ENCODE results near the gene MCIDAS. TPM values are rescaled to one million over a fixed set of nuclear protein-coding genes. Genes with fewer than 3 reads are reported as not detected.

Gene MCIDAS
- total and polyA plus RNA-seq, 2 of the 4 experiments (the other 2 are of a cell fraction), result not detected

DNA sequence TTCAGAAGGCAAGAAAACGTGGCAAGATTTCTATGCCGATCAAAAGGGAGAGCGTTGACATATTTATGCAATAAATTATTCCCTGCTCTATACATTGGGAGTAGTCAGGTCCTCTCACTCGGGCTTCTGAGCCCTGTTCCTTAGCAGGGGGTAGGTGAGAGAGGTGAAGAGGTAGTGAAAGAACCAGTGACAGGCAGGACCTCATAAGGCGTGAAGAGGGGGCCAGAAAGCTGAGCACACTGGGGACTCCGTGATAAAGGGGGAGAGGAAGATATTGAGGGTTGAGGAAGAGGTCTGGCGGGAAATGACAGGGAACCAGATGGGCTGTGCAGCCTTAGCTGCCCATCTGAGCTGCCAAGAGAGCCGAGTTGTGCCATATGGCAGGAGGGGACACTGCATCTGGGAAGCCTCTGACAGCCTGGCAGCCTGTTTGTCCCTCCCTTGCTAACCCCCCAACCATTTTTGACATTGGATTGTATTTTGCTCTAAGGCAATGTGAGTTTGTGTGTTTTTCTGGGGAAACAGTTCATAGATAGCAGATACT lies 53.4 kb downstream of the MCIDAS start:
- Histone ChIP-seq H4K20me1 (ENCODE audit: insufficient read depth, low read length) (peaks cover 6% of the 10 kb centered on the region; the same call in 1 of the 2 replicates), H4K8ac (ENCODE audit: low read depth in 2 of 2, low read length in 2 of 2) (no peak overlapping the region), H3K23ac (ENCODE audit: low read depth, low read length) (peak overlapping the region; percentile 52), H3K18ac (ENCODE audit: low read depth, low read length) (no peak overlapping the region), H3K9me3 (ENCODE audit: control insufficient read depth, insufficient read depth, low read length) (peaks cover 2% of the 10 kb centered on the region; the same call in 1 of the 2 replicates), H3K27ac (ENCODE audit: insufficient read depth, low read length) (no peak overlapping the region), H2BK15ac (ENCODE audit: low read depth, low read length) (no peak overlapping the region), H2BK120ac (ENCODE audit: low read depth, low read length) (no peak overlapping the region), H4K91ac (ENCODE audit: insufficient read depth, low read depth, low read length) (no peak overlapping the region), H2AK9ac (replicated peaks; ENCODE audit: low read depth, low read length, poor library complexity) (no peak overlapping the region), H3K4me3 (ENCODE audit: insufficient read depth, low read depth, low read length) (peak overlapping the region; percentile 45), H2BK5ac (ENCODE audit: low read depth, low read length, poor library complexity, severe bottlenecking) (no peak overlapping the region), H3K4me2 (ENCODE audit: low read depth, low read length) (peak overlapping the region; percentile 69), H3K36me3 (ENCODE audit: control insufficient read depth, insufficient read depth, low read length) (no peaks in the 10 kb centered on the region), H3K79me1 (ENCODE audit: low read depth in 1 of 2, low read length in 2 of 2) (no peaks in the 10 kb centered on the region), H3K9me1 (ENCODE audit: insufficient read depth, low read length) (no peaks in the 10 kb centered on the region; the same call in 1 of the 2 replicates), H3K4ac (ENCODE audit: low read depth, low read length) (0 out of 2 replicates have a peak overlapping the region, but pooled peaks have one; percentile 3), H3K27me3 (ENCODE audit: control insufficient read depth, insufficient read depth, low read length) (peaks cover 40% of the 10 kb centered on the region), H2AK5ac (ENCODE audit: low read depth, low read length) (no peak overlapping the region), H3K14ac (replicated peaks; ENCODE audit: low read depth, low read length) (no peak overlapping the region), H2AFZ (replicated peaks; ENCODE audit: low read length, poor library complexity) (peak overlapping the region; percentile 87), H3K4me1 (ENCODE audit: control insufficient read depth, insufficient read depth, low read length) (peaks cover 7% of the 10 kb centered on the region), H2BK20ac (ENCODE audit: low read depth, low read length) (no peak overlapping the region), H3K56ac (ENCODE audit: extremely low read depth, insufficient read depth, low read length) (no peak overlapping the region), H4K5ac (ENCODE audit: low read depth, low read length) (no peak overlapping the region), H3K9ac (ENCODE audit: low read depth, low read length) (peak overlapping the region; percentile 18; the same call in 1 of the 2 replicates)
- BruUV-seq (replicated peaks), result no TSS peak
- intact Hi-C loops (cut with micrococcal nuclease), result loop anchor here (5.0 kb wide), 4 partner anchors 84 to 764 kb away; partner anchors contain the start of genes DHX29 and MTREX
- 0% methylated on average over 1 of the region's 8 CpGs; no CpG with 5 or more reads in 1 of the 2 experiments for WGBS, 2 experiments (ENCODE audit: extremely low coverage in 2 of 2, insufficient read length in 1 of 2)
- ATAC-seq (ENCODE audit: low read depth) (no peak), DNase-seq (no peak)
- ChIA-PET CTCF (interaction anchor here (0.7 to 1.3 kb wide), 2 partner anchors 8 to 14 kb away, joined by 3 read pairs; no protein-coding TSS in a partner anchor), POLR2A (ENCODE audit: unreplicated experiment) (no interaction called here)
- TF ChIP-seq MXI1 (IDR thresholded peaks at IDR 0.05; ENCODE audit: borderline replicate concordance, low read depth, low read length), result no peak
- TF ChIP-seq POLR2A (IDR thresholded peaks at IDR 0.05; ENCODE audit: low read depth, low read length), result no peak
- no peak for TF ChIP-seq RFX5 (IDR thresholded peaks at IDR 0.05; ENCODE audit: low read depth, low read length)
- no peak for TF ChIP-seq CEBPB (IDR thresholded peaks at IDR 0.05; ENCODE audit: low read depth, low read length)
- TF ChIP-seq, protein P1, sequence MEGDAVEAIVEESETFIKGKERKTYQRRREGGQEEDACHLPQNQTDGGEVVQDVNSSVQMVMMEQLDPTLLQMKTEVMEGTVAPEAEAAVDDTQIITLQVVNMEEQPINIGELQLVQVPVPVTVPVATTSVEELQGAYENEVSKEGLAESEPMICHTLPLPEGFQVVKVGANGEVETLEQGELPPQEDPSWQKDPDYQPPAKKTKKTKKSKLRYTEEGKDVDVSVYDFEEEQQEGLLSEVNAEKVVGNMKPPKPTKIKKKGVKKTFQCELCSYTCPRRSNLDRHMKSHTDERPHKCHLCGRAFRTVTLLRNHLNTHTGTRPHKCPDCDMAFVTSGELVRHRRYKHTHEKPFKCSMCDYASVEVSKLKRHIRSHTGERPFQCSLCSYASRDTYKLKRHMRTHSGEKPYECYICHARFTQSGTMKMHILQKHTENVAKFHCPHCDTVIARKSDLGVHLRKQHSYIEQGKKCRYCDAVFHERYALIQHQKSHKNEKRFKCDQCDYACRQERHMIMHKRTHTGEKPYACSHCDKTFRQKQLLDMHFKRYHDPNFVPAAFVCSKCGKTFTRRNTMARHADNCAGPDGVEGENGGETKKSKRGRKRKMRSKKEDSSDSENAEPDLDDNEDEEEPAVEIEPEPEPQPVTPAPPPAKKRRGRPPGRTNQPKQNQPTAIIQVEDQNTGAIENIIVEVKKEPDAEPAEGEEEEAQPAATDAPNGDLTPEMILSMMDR (conservative IDR thresholded peaks at IDR 0.05; ENCODE audit: low read depth, low read length), result no peak
- TF ChIP-seq, protein P2, sequence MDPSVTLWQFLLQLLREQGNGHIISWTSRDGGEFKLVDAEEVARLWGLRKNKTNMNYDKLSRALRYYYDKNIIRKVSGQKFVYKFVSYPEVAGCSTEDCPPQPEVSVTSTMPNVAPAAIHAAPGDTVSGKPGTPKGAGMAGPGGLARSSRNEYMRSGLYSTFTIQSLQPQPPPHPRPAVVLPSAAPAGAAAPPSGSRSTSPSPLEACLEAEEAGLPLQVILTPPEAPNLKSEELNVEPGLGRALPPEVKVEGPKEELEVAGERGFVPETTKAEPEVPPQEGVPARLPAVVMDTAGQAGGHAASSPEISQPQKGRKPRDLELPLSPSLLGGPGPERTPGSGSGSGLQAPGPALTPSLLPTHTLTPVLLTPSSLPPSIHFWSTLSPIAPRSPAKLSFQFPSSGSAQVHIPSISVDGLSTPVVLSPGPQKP (IDR thresholded peaks at IDR 0.05; ENCODE audit: borderline replicate concordance, low read depth, low read length), result no peak
- TF ChIP-seq FOS (IDR thresholded peaks at IDR 0.05; ENCODE audit: low read depth, low read length), result no peak
- TF ChIP-seq SMC3 (IDR thresholded peaks at IDR 0.05; ENCODE audit: low read depth, low read length), result no peak
- no peak for TF ChIP-seq BHLHE40 (IDR thresholded peaks at IDR 0.05; ENCODE audit: low read depth, low read length)
- TF ChIP-seq, protein P3, sequence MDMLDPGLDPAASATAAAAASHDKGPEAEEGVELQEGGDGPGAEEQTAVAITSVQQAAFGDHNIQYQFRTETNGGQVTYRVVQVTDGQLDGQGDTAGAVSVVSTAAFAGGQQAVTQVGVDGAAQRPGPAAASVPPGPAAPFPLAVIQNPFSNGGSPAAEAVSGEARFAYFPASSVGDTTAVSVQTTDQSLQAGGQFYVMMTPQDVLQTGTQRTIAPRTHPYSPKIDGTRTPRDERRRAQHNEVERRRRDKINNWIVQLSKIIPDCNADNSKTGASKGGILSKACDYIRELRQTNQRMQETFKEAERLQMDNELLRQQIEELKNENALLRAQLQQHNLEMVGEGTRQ (IDR thresholded peaks at IDR 0.05; ENCODE audit: low read depth, low read length), result no peak
- no peak for TF ChIP-seq RAD21 (IDR thresholded peaks at IDR 0.05; ENCODE audit: low read length)
- no peak for TF ChIP-seq NFE2L2 (IDR thresholded peaks at IDR 0.05; ENCODE audit: low read depth, low read length)
- no peak for TF ChIP-seq MAFK (IDR thresholded peaks at IDR 0.05; ENCODE audit: low read depth, low read length)
- TF ChIP-seq MAZ (IDR thresholded peaks at IDR 0.05; ENCODE audit: borderline replicate concordance, low read depth, low read length), result no peak
- no peak for TF ChIP-seq CHD1 (IDR thresholded peaks at IDR 0.05; ENCODE audit: low read depth, low read length)
- dilution Hi-C loops (cut with HindIII; ENCODE audit: low sequenced_read_pairs, unreplicated experiment), result no loop called here
- in situ Hi-C loops (cut with MboI; ENCODE audit: low sequenced_read_pairs), result loop anchor here (25.0 kb wide), 1 partner anchor 436 kb away; no protein-coding TSS in a partner anchor

All from IMR-90 (cell line).